GM23248 (cell line): ENCODE measurements around the gene RAB27B. TPM values are rescaled to one million over a fixed set of nuclear protein-coding genes. Genes with fewer than 3 reads are reported as not detected.
A peak's percentile ranks its signal among the peaks of the same experiment; 100 is the strongest.

Experiments
- DNase-seq: peaks from one replicate; pipeline ENCODE4 v3.0.0-alpha.2; 2015
- H2AFZ ChIP-seq: fragments of 200-600 bp; sonication (generic); 2 replicates; pipeline ENCODE4 v1.6.1; 2016; ENCODE audit warnings: antibody characterized with exemption
- H3F3A ChIP-seq: fragments of 200-600 bp; sonication (generic); 2 replicates; pipeline ENCODE4 v1.6.1; 2016; ENCODE audit warnings: mild to moderate bottlenecking, antibody characterized with exemption, mixed run types; ENCODE audit not compliant: insufficient read depth
- H3K27ac ChIP-seq: fragments of 200-600 bp; sonication (generic); 2 replicates; pipeline ENCODE4 v1.5.1; 2016; ENCODE audit warnings: mild to moderate bottlenecking
- H3K27me3 ChIP-seq: fragments of 200-600 bp; sonication (generic); replicated peaks from 2 replicates; pipeline ENCODE4 v1.6.1; 2016; ENCODE audit warnings: mild to moderate bottlenecking; ENCODE audit not compliant: insufficient read depth
- H3K36me3 ChIP-seq: fragments of 200-600 bp; sonication (generic); 2 replicates; pipeline ENCODE4 v1.6.1; 2016; ENCODE audit warnings: low read depth, mild to moderate bottlenecking
- H3K4me1 ChIP-seq: fragments of 200-600 bp; sonication (generic); 2 replicates; pipeline ENCODE4 v1.6.1; 2016; ENCODE audit warnings: mild to moderate bottlenecking; ENCODE audit not compliant: insufficient read depth
- H3K4me2 ChIP-seq: fragments of 200-600 bp; sonication (generic); one replicate; pipeline ENCODE4 v1.6.1; 2016; ENCODE audit warnings: mild to moderate bottlenecking; ENCODE audit not compliant: unreplicated experiment
- H3K4me3 ChIP-seq: fragments of 200-600 bp; sonication (generic); 2 replicates; pipeline ENCODE4 v1.5.1; 2016; ENCODE audit warnings: mild to moderate bottlenecking
- H3K79me2 ChIP-seq: fragments of 200-600 bp; sonication (generic); 2 replicates; pipeline ENCODE4 v1.6.1; 2016; ENCODE audit warnings: mild to moderate bottlenecking; ENCODE audit not compliant: insufficient read depth
- H3K9ac ChIP-seq: fragments of 200-600 bp; sonication (generic); 2 replicates; pipeline ENCODE4 v1.6.1; 2016; ENCODE audit warnings: mild to moderate bottlenecking
- H3K9me2 ChIP-seq: fragments of 200-600 bp; sonication (generic); 2 replicates; pipeline ENCODE4 v1.6.1; 2016; ENCODE audit warnings: mixed run types, mild to moderate bottlenecking, moderate library complexity; ENCODE audit not compliant: insufficient read depth
- H3K9me3 ChIP-seq: fragments of 200-600 bp; sonication (generic); one replicate; pipeline ENCODE4 v1.6.1; 2017; ENCODE audit warnings: low read depth
- H4K20me1 ChIP-seq: fragments of 200-600 bp; sonication (generic); 2 replicates; pipeline ENCODE4 v1.6.0; 2016; ENCODE audit not compliant: insufficient read depth
- EZH2 ChIP-seq: fragments of 200-600 bp; sonication (generic); IDR thresholded peaks from 2 replicates; pipeline ENCODE4 v1.6.1; 2018; ENCODE audit warnings: antibody characterized with exemption, mild to moderate bottlenecking; ENCODE audit not compliant: insufficient read depth, poor library complexity, severe bottlenecking
- EZH2phosphoT487 ChIP-seq: fragments of 200-600 bp; sonication (generic); IDR thresholded peaks from 2 replicates; pipeline ENCODE4 v1.6.1; 2018; ENCODE audit warnings: antibody characterized with exemption, moderate library complexity, mild to moderate bottlenecking, low read depth; ENCODE audit not compliant: insufficient read depth
- WGBS, 2 experiments: methylation state at CpG; one replicate each; pipeline ENCODE4 v1.1.6; 2015 to 2017; ENCODE audit warnings: low lambda C conversion rate in 2 of 2, low coverage in 1 of 2; ENCODE audit errors: missing lambda C conversion rate in 2 of 2; 5-methylcytosine and 5-hydroxymethylcytosine counted together
- in situ Hi-C: fragments of 300-500 bp; cut with MboI; formaldehyde crosslinking; loops from 2 replicates; pipeline ENCODE4 v1.15.0; 2020
- polyA plus RNA-seq: library from polyadenylated mRNA; unstranded; fragments of >200 nt; fragmentation: Nextera tagmentation; extraction: Ambion mirVana; gene quantifications from 2 replicates; pipeline ENCODE4 v1.2.1, GENCODE V29; 2016
- total RNA-seq: library from RNA; depleted of rRNA; stranded (reverse); fragments of >200 nt; shearing (Covaris generic); gene quantifications from 2 replicates; pipeline ENCODE4 v1.2.3, GENCODE V29; 2014

RAB27B gene
- total and polyA plus RNA-seq, 2 experiments from 2014 or later, result 0.45 to 0.54 TPM

DNA sequence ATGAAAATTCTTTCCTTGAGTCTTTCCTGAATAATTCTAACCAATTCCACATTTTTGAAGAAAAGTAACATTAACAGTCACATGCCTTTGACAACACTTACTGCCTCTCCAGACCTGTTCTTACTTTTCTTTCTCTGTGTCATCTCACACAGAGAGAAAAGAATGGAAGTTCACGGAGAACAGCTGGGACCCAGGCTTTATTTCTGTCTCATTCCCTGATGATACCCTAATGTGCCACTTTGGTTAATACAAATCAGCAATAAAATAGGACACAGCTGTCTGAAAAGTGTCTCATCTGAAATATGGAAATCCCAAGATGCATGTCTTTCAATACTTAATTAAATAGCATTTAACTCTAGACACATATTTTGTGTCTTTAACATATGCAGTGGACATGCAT, 42.1 kb upstream of the RAB27B start:
- no peak for TF ChIP-seq EZH2
- no peaks in the 10 kb centered on the region for H3K9me2 ChIP-seq
- H3F3A ChIP-seq, result peaks cover 14% of the 10 kb centered on the region; the same call in 1 of the 2 replicates
- no peak overlapping the region for H3K27ac ChIP-seq
- H4K20me1 ChIP-seq, result no peaks in the 10 kb centered on the region
- no peak overlapping the region for H3K9ac ChIP-seq
- DNase-seq, result no peak
- 69 to 80% methylated on average over 1 of the region's 1 CpG for WGBS, 2 experiments
- no peak overlapping the region for H3K4me2 ChIP-seq
- in situ Hi-C loops, result no loop called here
- H3K36me3 ChIP-seq, result no peaks in the 10 kb centered on the region
- H3K27me3 ChIP-seq, result no peaks in the 10 kb centered on the region
- H2AFZ ChIP-seq, result no peak overlapping the region
- H3K9me3 ChIP-seq, result no peaks in the 10 kb centered on the region
- H3K4me1 ChIP-seq, result peaks cover 16% of the 10 kb centered on the region
- H3K79me2 ChIP-seq, result no peaks in the 10 kb centered on the region
- no peak overlapping the region for H3K4me3 ChIP-seq

DNA sequence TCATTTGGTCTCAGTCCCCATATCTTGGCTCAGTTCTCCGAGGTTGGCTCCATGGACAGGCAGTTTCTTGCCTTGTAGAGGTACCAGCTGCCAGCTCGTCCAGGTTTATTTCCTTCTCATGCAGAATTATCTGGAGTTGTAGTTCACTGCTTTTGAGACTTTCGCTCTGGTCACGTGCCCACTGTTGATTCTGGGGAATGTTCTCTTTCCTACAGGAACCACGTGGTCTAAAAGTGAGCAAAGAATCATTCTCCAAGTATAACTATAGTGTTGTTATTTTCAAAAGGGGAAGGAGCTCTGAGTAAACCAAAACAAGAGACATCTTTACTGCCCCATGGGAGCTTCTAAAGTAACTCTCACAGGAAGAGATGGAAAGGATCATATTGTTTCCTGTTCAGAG, 41.2 kb upstream of the RAB27B start:
- H3K27me3 ChIP-seq, result no peaks in the 10 kb centered on the region
- no peaks in the 10 kb centered on the region for H3K9me2 ChIP-seq
- no peak for TF ChIP-seq EZH2phosphoT487
- DNase-seq, result peak; percentile 11
- no peak overlapping the region for H3K9ac ChIP-seq
- 49 to 50% methylated on average over 5 of the region's 5 CpGs for WGBS, 2 experiments
- peaks cover 16% of the 10 kb centered on the region for H3K4me1 ChIP-seq
- H3K36me3 ChIP-seq, result no peaks in the 10 kb centered on the region
- H2AFZ ChIP-seq, result peak overlapping the region; percentile 73
- H3K27ac ChIP-seq, result peak overlapping the region; percentile 30
- no peaks in the 10 kb centered on the region for H3K79me2 ChIP-seq
- H3K4me3 ChIP-seq, result no peak overlapping the region
- peak overlapping the region; percentile 46 for H3K4me2 ChIP-seq
- in situ Hi-C loops, result no loop called here
- H4K20me1 ChIP-seq, result no peaks in the 10 kb centered on the region
- H3F3A ChIP-seq, result peaks cover 14% of the 10 kb centered on the region; the same call in 1 of the 2 replicates
- no peaks in the 10 kb centered on the region for H3K9me3 ChIP-seq

DNA sequence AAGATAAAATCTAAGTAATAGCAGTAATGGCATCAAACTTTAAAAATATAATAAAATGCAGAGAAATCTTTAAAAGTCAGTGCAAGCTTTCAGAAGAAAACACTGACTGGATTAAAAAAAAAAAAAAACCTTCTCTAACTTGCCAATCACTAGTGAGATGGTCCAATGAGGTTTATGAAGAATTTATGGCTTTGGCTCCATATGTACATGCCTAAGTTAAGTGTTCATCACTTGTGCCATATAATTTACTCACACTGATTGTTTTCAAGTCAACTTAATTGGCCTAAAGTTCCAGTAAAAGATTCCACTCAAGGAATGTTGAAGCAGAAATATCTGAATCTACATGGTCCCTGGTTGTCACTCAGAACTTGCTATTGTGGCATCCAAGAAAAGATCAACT, 40.7 kb upstream of the RAB27B start:
- no peaks in the 10 kb centered on the region for H3K79me2 ChIP-seq
- peak overlapping the region; percentile 30 for H3K27ac ChIP-seq
- peaks cover 16% of the 10 kb centered on the region for H3K4me1 ChIP-seq
- TF ChIP-seq EZH2 (no peak), EZH2phosphoT487 (no peak)
- peak overlapping the region; percentile 46 for H3K4me2 ChIP-seq
- no peak overlapping the region for H3K4me3 ChIP-seq
- H3K9ac ChIP-seq, result no peak overlapping the region
- H3K9me3 ChIP-seq, result no peaks in the 10 kb centered on the region
- H3F3A ChIP-seq, result peaks cover 14% of the 10 kb centered on the region; the same call in 1 of the 2 replicates
- H3K27me3 ChIP-seq, result no peaks in the 10 kb centered on the region
- H3K36me3 ChIP-seq, result no peaks in the 10 kb centered on the region
- DNase-seq, result peak; percentile 65
- in situ Hi-C loops, result no loop called here
- no peaks in the 10 kb centered on the region for H4K20me1 ChIP-seq
- H3K9me2 ChIP-seq, result no peaks in the 10 kb centered on the region
- H2AFZ ChIP-seq, result peak overlapping the region; percentile 73

DNA sequence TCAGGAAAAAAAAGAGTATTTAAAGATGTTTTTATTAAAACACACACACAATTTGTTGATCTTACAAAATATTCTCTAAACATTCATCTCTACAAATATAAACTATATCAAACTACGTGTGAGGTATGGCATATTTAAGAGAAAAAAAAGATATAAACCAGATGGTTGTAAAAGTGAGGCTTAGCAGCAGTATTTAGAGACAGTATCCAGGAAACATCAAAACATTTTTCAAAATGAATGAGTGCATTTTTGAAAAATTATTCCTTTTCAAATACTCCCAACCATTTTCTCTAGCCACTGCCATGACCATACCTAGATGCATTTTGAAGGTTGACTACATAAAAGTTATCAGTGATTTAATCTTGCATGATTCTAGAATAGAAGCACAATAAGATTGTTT, 38.2 kb upstream of the RAB27B start:
- no peak overlapping the region for H3K27ac ChIP-seq
- no peak for DNase-seq
- WGBS, 2 experiments, result 59 to 66% methylated on average over 1 of the region's 1 CpG

DNA sequence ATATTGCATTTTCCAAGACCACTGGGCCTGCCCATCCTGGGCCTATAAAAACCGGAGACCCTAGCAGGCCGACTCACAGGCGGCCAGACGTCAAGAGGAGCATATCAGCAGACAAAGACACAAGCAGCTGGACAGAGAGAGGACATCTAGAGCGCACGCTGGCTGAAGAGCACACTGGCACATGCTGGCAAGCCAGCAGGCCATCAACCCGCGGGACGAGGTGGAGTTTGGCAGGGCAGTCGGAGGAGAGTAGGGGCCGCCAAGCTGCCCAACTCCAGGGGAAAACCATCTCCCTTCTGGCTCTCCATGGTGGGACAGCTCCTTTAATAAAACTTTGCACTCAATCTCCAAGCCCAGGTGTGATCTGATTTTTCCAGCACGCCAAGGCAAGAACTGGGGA, 36.6 kb upstream of the RAB27B start:
- Histone ChIP-seq H3K79me2 (no peaks in the 10 kb centered on the region), H3K4me3 (no peak overlapping the region), H3K9ac (no peak overlapping the region), H2AFZ (no peak overlapping the region), H3K36me3 (no peaks in the 10 kb centered on the region), H3K27me3 (no peaks in the 10 kb centered on the region), H3K9me3 (no peaks in the 10 kb centered on the region), H3K4me1 (peaks cover 16% of the 10 kb centered on the region), H4K20me1 (no peaks in the 10 kb centered on the region), H3K27ac (no peak overlapping the region), H3K4me2 (no peak overlapping the region), H3K9me2 (no peaks in the 10 kb centered on the region), H3F3A (peaks cover 14% of the 10 kb centered on the region; the same call in 1 of the 2 replicates)
- in situ Hi-C loops, result no loop called here
- 95 to 97% methylated on average over 12 of the region's 12 CpGs for WGBS, 2 experiments
- no peak for TF ChIP-seq EZH2phosphoT487
- TF ChIP-seq EZH2, result no peak
- DNase-seq, result no peak

More for the DNA sequence above, 38.2 kb upstream of the RAB27B start:
- TF ChIP-seq EZH2phosphoT487, result no peak
- no peak for TF ChIP-seq EZH2
- in situ Hi-C loops, result no loop called here
- Histone ChIP-seq H3K4me1 (peaks cover 16% of the 10 kb centered on the region), H4K20me1 (no peaks in the 10 kb centered on the region), H3K9ac (no peak overlapping the region), H3F3A (peaks cover 14% of the 10 kb centered on the region; the same call in 1 of the 2 replicates), H3K9me2 (no peaks in the 10 kb centered on the region), H3K9me3 (no peaks in the 10 kb centered on the region), H3K4me2 (no peak overlapping the region), H3K4me3 (no peak overlapping the region), H3K27me3 (no peaks in the 10 kb centered on the region), H3K36me3 (no peaks in the 10 kb centered on the region), H3K79me2 (no peaks in the 10 kb centered on the region), H2AFZ (no peak overlapping the region)
